ENCODE results near the gene NRG2.

- TF ChIP-seq POLR2A (IDR thresholded peaks at IDR 0.05) (no peak), CTCF (IDR thresholded peaks at IDR 0.05) (no peak)
Measured at GRCh38 chr5:139855451-139855850, 187.6 kb downstream of the NRG2 start.

Measured in thyroid gland (tissue), 4 donors.